ENCODE results near the gene FNDC3B.

DNA sequence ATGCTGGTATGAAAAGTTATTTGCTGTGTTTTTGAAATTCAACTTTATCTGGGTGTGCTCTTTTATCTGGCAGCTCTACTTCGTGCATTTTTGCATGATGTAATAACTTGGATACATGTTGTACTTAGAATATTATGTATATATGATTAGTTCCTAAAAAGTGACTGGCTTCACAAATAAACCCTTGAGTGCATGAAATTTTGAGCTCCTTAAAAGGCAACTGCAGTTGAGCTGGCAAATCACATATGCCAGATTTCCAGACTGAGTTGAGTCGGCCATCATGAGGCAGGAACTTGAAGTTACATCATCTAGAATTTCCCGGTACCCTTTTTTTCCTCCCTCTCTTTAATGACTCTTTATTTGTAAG lies 162.5 kb downstream of the FNDC3B start:
- TF ChIP-seq POLR2AphosphoS5 (IDR thresholded peaks at IDR 0.05; ENCODE audit: low read depth, low read length) (no peak), CTCF (IDR thresholded peaks at IDR 0.05; ENCODE audit: control extremely low read depth in 1 of 3, insufficient read depth in 1 of 3, low read depth in 1 of 3, low read length in 3 of 3) (no peak), CHD7 (IDR thresholded peaks at IDR 0.05; ENCODE audit: insufficient replicate concordance, low read length) (no peak), BACH1 (IDR thresholded peaks at IDR 0.05; ENCODE audit: low read length) (no peak), GABPA (IDR thresholded peaks at IDR 0.05; ENCODE audit: borderline replicate concordance, insufficient read depth, low read length) (no peak), POLR2A (IDR thresholded peaks at IDR 0.05; ENCODE audit: control extremely low read depth in 1 of 2, low read depth in 2 of 2, low read length in 2 of 2) (no peak), MAFK (IDR thresholded peaks at IDR 0.05; ENCODE audit: low read depth, low read length) (no peak), SRF (IDR thresholded peaks at IDR 0.05; ENCODE audit: low read depth, low read length) (no peak), EP300 (IDR thresholded peaks at IDR 0.05; ENCODE audit: borderline replicate concordance in 1 of 2, low read depth in 2 of 2, low read length in 2 of 2) (no peak), TBP (IDR thresholded peaks at IDR 0.05; ENCODE audit: low read depth, low read length) (no peak), RFX5 (IDR thresholded peaks at IDR 0.05; ENCODE audit: borderline replicate concordance, low read depth, low read length) (no peak), JUN (IDR thresholded peaks at IDR 0.05; ENCODE audit: low read depth, low read length) (no peak), EZH2 (IDR thresholded peaks at IDR 0.05; ENCODE audit: low read depth, low read length, severe bottlenecking) (no peak)
